G401.6 (cell line): ENCODE results near the gene SOSTDC1.

ENCODE experiments used
- FAIRE-seq: peaks from 2 replicates; lab custom pipeline; 2012; peaks lifted over from hg19 to GRCh38; lab: Jason Lieb, UNC

The SOSTDC1 gene

GRCh38 chr7:16419859-16420258 is 45.7 kb downstream of the SOSTDC1 start:
- FAIRE-seq, result no peak

- no peak for FAIRE-seq
Measured at GRCh38 chr7:16419126-16419525, 46.4 kb downstream of the SOSTDC1 start.

- no peak for FAIRE-seq
Measured at GRCh38 chr7:16417906-16418305, 47.6 kb downstream of the SOSTDC1 start.

GRCh38 chr7:16416289-16417282 is 49.0 kb downstream of the SOSTDC1 start:
- FAIRE-seq, result no peak

- FAIRE-seq, result no peak
Measured at GRCh38 chr7:16412274-16413254, 53.0 kb downstream of the SOSTDC1 start.
